H1 (cell line): ENCODE measurements around the gene ZNF654. TPM values are rescaled to one million over a fixed set of nuclear protein-coding genes. Genes with fewer than 3 reads are reported as not detected.

Experiments
- CTCF ChIA-PET: fragments of 300-600 bp; sonication (Branson Sonifier 250); formaldehyde crosslinking; loops from one replicate; lab custom pipeline; 2021; ENCODE audit not compliant: partially characterized antibody; lab: Charles Lee
- POLR2A ChIA-PET: fragments of 300-600 bp; sonication (Branson Sonifier 250); formaldehyde crosslinking; loops from one replicate; lab custom pipeline; 2021; ENCODE audit warnings: inconsistent platforms; ENCODE audit not compliant: partially characterized antibody; lab: Charles Lee
- DNase-seq, 2 experiments: peaks; one replicate each; pipeline versions ENCODE4 v3.0.0 to v3.0.0-alpha.2; 2010 to 2022; ENCODE audit warnings: low spot score in 2 of 2, low read depth in 1 of 2, mixed read lengths in 1 of 2
- FAIRE-seq: peaks from 2 replicates; lab custom pipeline; 2011; peaks lifted over from hg19 to GRCh38; lab: Jason Lieb, UNC
- H2AFZ ChIP-seq: 2 replicates; pipeline ENCODE4 v1.8.1; 2012; ENCODE audit warnings: low read length, inconsistent platforms
- H2AK5ac ChIP-seq: 2 replicates; pipeline ENCODE4 v1.6.1; 2013; ENCODE audit warnings: low read depth, low read length
- H2BK120ac ChIP-seq: replicated peaks from 2 replicates; pipeline ENCODE3; 2013; ENCODE audit warnings: low read depth, low read length, inconsistent platforms
- H2BK12ac ChIP-seq: 2 replicates; pipeline ENCODE4 v1.6.1; 2013; ENCODE audit warnings: low read depth, low read length
- H2BK15ac ChIP-seq: 2 replicates; pipeline ENCODE4 v1.6.1; 2013; ENCODE audit warnings: low read length
- H2BK20ac ChIP-seq: 2 replicates; pipeline ENCODE4 v1.6.1; 2013; ENCODE audit warnings: low read length
- H2BK5ac ChIP-seq: 2 replicates; pipeline ENCODE4 v1.6.1; 2013; ENCODE audit warnings: low read depth, low read length
- H3K14ac ChIP-seq: 2 replicates; pipeline ENCODE4 v1.6.1; 2013; ENCODE audit warnings: inconsistent platforms; ENCODE audit not compliant: insufficient read length
- H3K18ac ChIP-seq: 2 replicates; pipeline ENCODE4 v1.6.1; 2013; ENCODE audit warnings: low read length; ENCODE audit errors: extremely low read depth
- H3K23ac ChIP-seq: 2 replicates; pipeline ENCODE4 v1.6.1; 2013; ENCODE audit warnings: inconsistent platforms; ENCODE audit not compliant: insufficient read length
- H3K23me2 ChIP-seq: 2 replicates; pipeline ENCODE4 v1.6.1; 2013; ENCODE audit warnings: low read depth, low read length
- H3K27ac ChIP-seq: 2 replicates; pipeline ENCODE4 v1.6.1; 2011; ENCODE audit warnings: low read depth, low read length, inconsistent platforms
- H3K27me3 ChIP-seq, 4 experiments: replicated peaks in 1 of 4; 1 replicate in 1 of 4; 2 replicates in 3 of 4; pipeline versions ENCODE4 v1.6.1 to v1.8.1; 2011 to 2013; ENCODE audit warnings: low read length in 3 of 4, mild to moderate bottlenecking in 3 of 4, inconsistent platforms in 2 of 4, mixed read lengths in 2 of 4, moderate library complexity in 1 of 4; ENCODE audit not compliant: control insufficient read depth in 3 of 4, insufficient read depth in 3 of 4; ENCODE audit errors: extremely low read depth in 1 of 4
- H3K36me3 ChIP-seq, 4 experiments: 2 replicates each; pipeline versions ENCODE4 v1.6.1 to v1.8.1; 2011 to 2013; ENCODE audit warnings: mild to moderate bottlenecking in 4 of 4, low read length in 3 of 4, moderate library complexity in 2 of 4, control low read depth in 1 of 4, inconsistent platforms in 1 of 4; ENCODE audit not compliant: insufficient read depth in 4 of 4, control insufficient read depth in 2 of 4
- H3K4ac ChIP-seq: replicated peaks from 2 replicates; pipeline ENCODE3; 2013; ENCODE audit warnings: low read length, low read depth, mixed read lengths, inconsistent platforms; ENCODE audit not compliant: insufficient read length
- H3K4me1 ChIP-seq, 4 experiments: replicated peaks in 1 of 4; 1 replicate in 1 of 4; 2 replicates in 3 of 4; pipeline versions ENCODE4 v1.6.1 to v1.8.1; 2011 to 2013; ENCODE audit warnings: low read length in 3 of 4, inconsistent platforms in 2 of 4, mixed read lengths in 1 of 4; ENCODE audit not compliant: insufficient read depth in 4 of 4, control insufficient read depth in 3 of 4
- H3K4me2 ChIP-seq, 2 experiments: 2 replicates each; pipeline versions ENCODE4 v1.6.1 to v1.8.1; 2011 to 2013; ENCODE audit warnings: low read depth in 2 of 2, low read length in 2 of 2, control low read depth in 1 of 2, inconsistent platforms in 1 of 2, mild to moderate bottlenecking in 1 of 2; ENCODE audit not compliant: insufficient read depth in 1 of 2
- H3K4me3 ChIP-seq, 4 experiments: fragments of 200-600, 300-600 bp in 1 of 4; sonication (generic), shearing (Covaris generic), sonication (Bioruptor Twin) in 1 of 4; 2 replicates each; pipeline versions ENCODE4 v1.5.1 to v1.8.1; 2011 to 2016; ENCODE audit warnings: low read length in 4 of 4, low read depth in 3 of 4, control low read depth in 2 of 4, inconsistent platforms in 2 of 4, mild to moderate bottlenecking in 2 of 4, mixed read lengths in 1 of 4, moderate library complexity in 1 of 4; ENCODE audit not compliant: insufficient read depth in 2 of 4; ENCODE audit errors: extremely low read depth in 1 of 4
- H3K56ac ChIP-seq: replicated peaks from 2 replicates; pipeline ENCODE3; 2013; ENCODE audit warnings: low read depth, mild to moderate bottlenecking, mixed read lengths, low read length, inconsistent platforms; ENCODE audit not compliant: insufficient read length
- H3K79me1 ChIP-seq: 2 replicates; pipeline ENCODE4 v1.6.1; 2013; ENCODE audit warnings: low read depth, low read length, control low read depth
- H3K79me2 ChIP-seq, 2 experiments: 2 replicates each; pipeline versions ENCODE4 v1.6.1 to v1.8.1; 2012 to 2013; ENCODE audit warnings: low read length in 2 of 2, mild to moderate bottlenecking in 2 of 2, inconsistent platforms in 1 of 2; ENCODE audit not compliant: insufficient read depth in 2 of 2, control insufficient read depth in 1 of 2
- H3K9ac ChIP-seq, 4 experiments: replicated peaks in 1 of 4; 1 replicate in 1 of 4; 2 replicates in 3 of 4; pipeline versions ENCODE4 v1.6.1 to v1.8.1; 2011 to 2013; ENCODE audit warnings: low read depth in 3 of 4, low read length in 3 of 4, control low read depth in 2 of 4, mild to moderate bottlenecking in 2 of 4, moderate library complexity in 2 of 4, inconsistent platforms in 1 of 4; ENCODE audit errors: extremely low read depth in 1 of 4
- H3K9me3 ChIP-seq, 2 experiments: 2 replicates each; pipeline versions ENCODE4 v1.6.1 to v1.8.1; 2012 to 2013; ENCODE audit warnings: mild to moderate bottlenecking in 2 of 2, moderate library complexity in 2 of 2, control low read depth in 1 of 2, inconsistent platforms in 1 of 2, low read depth in 1 of 2, low read length in 1 of 2, mixed read lengths in 1 of 2; ENCODE audit not compliant: insufficient read depth in 2 of 2
- H4K20me1 ChIP-seq, 2 experiments: replicated peaks in 1 of 2; 2 replicates each; pipeline versions ENCODE3 to v1.8.1; 2011 to 2013; ENCODE audit warnings: inconsistent platforms in 2 of 2, low read length in 2 of 2, mild to moderate bottlenecking in 1 of 2; ENCODE audit not compliant: insufficient read depth in 2 of 2, control insufficient read depth in 1 of 2
- H4K5ac ChIP-seq: 2 replicates; pipeline ENCODE4 v1.6.1; 2013; ENCODE audit warnings: low read length, low read depth, mixed read lengths, inconsistent platforms; ENCODE audit not compliant: insufficient read length
- H4K8ac ChIP-seq: 2 replicates; pipeline ENCODE4 v1.8.0; 2013; ENCODE audit warnings: mild to moderate bottlenecking, moderate library complexity, low read length, inconsistent platforms; ENCODE audit not compliant: insufficient read depth; ENCODE audit errors: extremely low read depth
- H4K91ac ChIP-seq: replicated peaks from 2 replicates; pipeline ENCODE3; 2013; ENCODE audit warnings: low read length, mixed read lengths, inconsistent platforms; ENCODE audit not compliant: insufficient read length
- ATF3 ChIP-seq: IDR thresholded peaks from 2 replicates; pipeline ENCODE4 v1.6.1; 2011; ENCODE audit warnings: low read depth, mild to moderate bottlenecking, low read length; ENCODE audit not compliant: insufficient read depth
- BACH1 ChIP-seq: IDR thresholded peaks from 2 replicates; pipeline ENCODE4 v1.6.1; 2012; ENCODE audit warnings: low read length, improper control_type of control experiment
- BCL11A ChIP-seq, 2 experiments: IDR thresholded peaks; one replicate each; pipeline ENCODE4 v1.6.1; 2011; ENCODE audit warnings: low read depth in 2 of 2, low read length in 2 of 2, mild to moderate bottlenecking in 2 of 2
- CTCF ChIP-seq, 3 experiments: IDR thresholded peaks; 1 replicate in 2 of 3; 2 replicates in 1 of 3; pipeline versions ENCODE4 v1.5.1 to v1.6.1; 2011; ENCODE audit warnings: low read length in 3 of 3, mild to moderate bottlenecking in 3 of 3, inconsistent platforms in 2 of 3, low read depth in 1 of 3, moderate library complexity in 1 of 3; ENCODE audit not compliant: insufficient read depth in 1 of 3; ENCODE audit errors: control extremely low read depth in 1 of 3
- EZH2 ChIP-seq: fragments of 200-600 bp; sonication (generic); IDR thresholded peaks from 2 replicates; pipeline ENCODE4 v1.7.1; 2012; ENCODE audit warnings: low read depth, mild to moderate bottlenecking, moderate library complexity, low read length, inconsistent platforms; ENCODE audit not compliant: severe bottlenecking
- PHF8 ChIP-seq: fragments of 200-600 bp; sonication (generic); conservative IDR thresholded peaks from 2 replicates; pipeline ENCODE4 v1.7.1; 2012; ENCODE audit warnings: low read depth, mild to moderate bottlenecking, inconsistent platforms, low read length, moderate library complexity
- POLR2AphosphoS5 ChIP-seq: IDR thresholded peaks from 2 replicates; pipeline ENCODE4 v1.6.1; 2011; ENCODE audit warnings: low read depth, low read length
- POU5F1 ChIP-seq: IDR thresholded peaks from 2 replicates; pipeline ENCODE4 v1.6.1; 2011; ENCODE audit warnings: low read depth, mild to moderate bottlenecking, low read length, moderate library complexity
- RFX5 ChIP-seq: IDR thresholded peaks from 2 replicates; pipeline ENCODE4 v1.6.1; 2011; ENCODE audit warnings: low read depth, low read length, improper control_type of control experiment, borderline replicate concordance
- TAF1 ChIP-seq: IDR thresholded peaks from 2 replicates; pipeline ENCODE4 v1.6.1; 2011; ENCODE audit warnings: mild to moderate bottlenecking, low read depth, low read length
- TEAD4 ChIP-seq: IDR thresholded peaks from 2 replicates; pipeline ENCODE4 v1.6.1; 2012; ENCODE audit warnings: low read depth, low read length, inconsistent platforms, mixed read lengths
- ZNF274 ChIP-seq: IDR thresholded peaks from 2 replicates; pipeline ENCODE4 v1.7.0; 2012; ENCODE audit warnings: low read length, borderline replicate concordance; ENCODE audit errors: extremely low read depth
- WGBS, 2 experiments: shearing (Covaris generic) in 1 of 2; methylation state at CpG; one replicate each; pipeline versions ENCODE4 v1.1.6 to v1.1.7; 2013 to 2015; ENCODE audit warnings: low lambda C conversion rate in 2 of 2, mixed read lengths in 2 of 2, inconsistent platforms in 1 of 2, low coverage in 1 of 2, missing lambda C conversion rate in 1 of 2; ENCODE audit not compliant: insufficient replicate concordance in 2 of 2, insufficient coverage in 1 of 2, insufficient read length in 1 of 2; ENCODE audit errors: extremely low coverage in 1 of 2, missing lambda C conversion rate in 1 of 2; 5-methylcytosine and 5-hydroxymethylcytosine counted together
- polyA plus RNA-seq, 7 experiments: library from polyadenylated mRNA; depleted of rRNA in 3 of 7; stranded (reverse) in 5 of 7; unstranded in 2 of 7; fragments of >200 nt in 5 of 7; fragments of 200-250 nt in 2 of 7; gene quantifications; 1 replicate in 5 of 7; 2 replicates in 1 of 7; 4 replicates in 1 of 7; pipeline versions ENCODE4 v1.2.1 to v1.2.3, GENCODE V29; 2011 to 2013; ENCODE audit warnings: missing spikeins in 2 of 7, mixed read lengths in 2 of 7
- total RNA-seq: library from RNA; stranded (reverse); fragmentation: NEBNext Ultra II Directional; extraction: Animal tissue kit (Norgen Biotek cat#: 25700); gene quantifications from 2 replicates; pipeline ENCODE4 v1.2.1, GENCODE V29; 2021

Gene ZNF654
- total and polyA plus RNA-seq, 2 of the 8 experiments (the other 6 are each of a cell fraction or from before 2014, with no cell fraction given): 0.47 to 5.3 TPM

DNA sequence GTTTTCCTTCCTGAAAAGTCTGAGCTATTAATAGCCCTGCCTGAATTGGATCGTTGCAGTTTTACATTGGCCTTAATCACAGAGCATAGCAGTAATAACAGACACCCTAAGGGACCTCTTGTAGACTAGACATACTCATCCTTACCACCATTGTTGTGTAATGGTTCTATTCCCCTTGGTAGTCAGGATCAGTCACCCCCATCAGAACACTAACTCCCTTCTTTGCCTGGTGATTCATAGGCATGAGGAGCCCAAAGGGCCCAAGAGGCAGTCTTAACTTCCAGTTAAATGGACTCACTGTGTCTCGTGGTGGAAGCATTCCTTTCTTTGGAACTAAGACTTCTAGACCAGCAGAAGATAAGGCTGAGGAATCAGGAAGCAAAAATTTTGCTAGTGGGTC, 20.5 kb upstream of the ZNF654 start:
- no peak overlapping the region for H3K18ac ChIP-seq
- CTCF ChIA-PET: no interaction called here
- no peak overlapping the region for H3K56ac ChIP-seq
- H3K9me3 ChIP-seq: no peaks in the 10 kb centered on the region
- no peak overlapping the region for H4K5ac ChIP-seq
- H3K4ac ChIP-seq: no peak overlapping the region
- no peak overlapping the region for H2BK12ac ChIP-seq
- no peak overlapping the region for H3K14ac ChIP-seq
- H3K23me2 ChIP-seq: no peaks in the 10 kb centered on the region
- no peaks in the 10 kb centered on the region for H4K20me1 ChIP-seq
- POLR2A ChIA-PET: no interaction called here
- no peak overlapping the region for H3K23ac ChIP-seq
- H2BK5ac ChIP-seq: no peak overlapping the region
- H3K4me1 ChIP-seq: no peaks in the 10 kb centered on the region
- no peak overlapping the region for H3K4me3 ChIP-seq
- H3K27ac ChIP-seq: no peak overlapping the region
- H3K79me2 ChIP-seq: no peaks in the 10 kb centered on the region
- H2BK20ac ChIP-seq: no peak overlapping the region
- H2BK15ac ChIP-seq: no peak overlapping the region
- no peaks in the 10 kb centered on the region for H3K79me1 ChIP-seq
- H2AK5ac ChIP-seq: no peak overlapping the region
- no peak overlapping the region for H4K91ac ChIP-seq
- H2BK120ac ChIP-seq: no peak overlapping the region
- FAIRE-seq (no peak), DNase-seq (no peak)
- no peak overlapping the region for H3K9ac ChIP-seq
- H3K4me2 ChIP-seq: no peak overlapping the region
- no peaks in the 10 kb centered on the region for H3K36me3 ChIP-seq
- H4K8ac ChIP-seq: no peak overlapping the region
- H3K27me3 ChIP-seq: no peaks in the 10 kb centered on the region
- H2AFZ ChIP-seq: no peak overlapping the region
- WGBS, 2 experiments: 50% methylated on average over 2 of the region's 2 CpGs; no CpG with 5 or more reads in 1 of the 2 experiments
- no peak for TF ChIP-seq BACH1
- no peak for TF ChIP-seq PHF8
- TF ChIP-seq RFX5: no peak
- no peak for TF ChIP-seq CTCF (IDR thresholded peaks at IDR 0.05; ENCODE audit: control extremely low read depth in 1 of 3, insufficient read depth in 1 of 3, low read depth in 1 of 3, low read length in 3 of 3)
- TF ChIP-seq ZNF274: no peak
- no peak for TF ChIP-seq BCL11A (IDR thresholded peaks at IDR 0.05; ENCODE audit: low read depth in 2 of 2, low read length in 2 of 2)
- TF ChIP-seq TEAD4: no peak
- TF ChIP-seq POU5F1: no peak
- no peak for TF ChIP-seq POLR2AphosphoS5
- TF ChIP-seq ATF3: no peak
- TF ChIP-seq TAF1: no peak
- no peak for TF ChIP-seq EZH2
